Measurements from ENCODE around the gene RAMP3. TPM values are rescaled to one million over a fixed set of nuclear protein-coding genes. Genes with fewer than 3 reads are reported as not detected.

RAMP3 gene
- total and polyA plus RNA-seq, 3 experiments from 2014 or later: not detected

- no peak overlapping the region for H3K4me3 ChIP-seq (ENCODE audit: low read length)
- no peak overlapping the region for H3K4me3 Mint-ChIP-seq
- no peaks in the 10 kb centered on the region for H3K9me3 Mint-ChIP-seq
- H3K4me1 ChIP-seq (ENCODE audit: insufficient read depth, low read length): no peaks in the 10 kb centered on the region
- no peak overlapping the region for H3K27ac ChIP-seq (ENCODE audit: low read depth, low read length)
- no peak for DNase-seq
- peaks cover 5% of the 10 kb centered on the region for H3K27me3 ChIP-seq (ENCODE audit: insufficient read depth, low read length, poor library complexity, severe bottlenecking)
- H3K27ac Mint-ChIP-seq: no peak overlapping the region
- no peaks in the 10 kb centered on the region for H3K9me3 ChIP-seq (ENCODE audit: low read length)
- H3K36me3 ChIP-seq (ENCODE audit: insufficient read depth, low read length): no peaks in the 10 kb centered on the region
- ChIA-PET CTCF (no interaction called here), POLR2A (no interaction called here)
- H3K27me3 Mint-ChIP-seq: peaks cover 3 to 25% of the 10 kb centered on the region in 2 donors
- no peaks in the 10 kb centered on the region for H3K36me3 Mint-ChIP-seq
- no peaks in the 10 kb centered on the region for H3K4me1 Mint-ChIP-seq
These were observed 22.1 kb downstream of the RAMP3 start for GRCh38 chr7:45179666-45180065.

GRCh38 chr7:45180084-45180986 is 22.7 kb downstream of the RAMP3 start:
- no peak overlapping the region for H3K27ac ChIP-seq (ENCODE audit: low read depth, low read length)
- CTCF ChIA-PET: no interaction called here
- Mint-ChIP-seq H3K36me3 (no peaks in the 10 kb centered on the region), H3K4me1 (no peaks in the 10 kb centered on the region), H3K9me3 (no peaks in the 10 kb centered on the region), H3K27me3 (peaks cover 3 to 25% of the 10 kb centered on the region in 2 donors), H3K27ac (no peak overlapping the region), H3K4me3 (no peak overlapping the region)
- H3K36me3 ChIP-seq (ENCODE audit: insufficient read depth, low read length): no peaks in the 10 kb centered on the region
- no peaks in the 10 kb centered on the region for H3K4me1 ChIP-seq (ENCODE audit: insufficient read depth, low read length)
- no peaks in the 10 kb centered on the region for H3K9me3 ChIP-seq (ENCODE audit: low read length)
- H3K4me3 ChIP-seq (ENCODE audit: low read length): no peak overlapping the region
- POLR2A ChIA-PET: no interaction called here
- DNase-seq: no peak
- H3K27me3 ChIP-seq (ENCODE audit: insufficient read depth, low read length, poor library complexity, severe bottlenecking): peaks cover 5% of the 10 kb centered on the region

GRCh38 chr7:45181286-45181960 is 23.8 kb downstream of the RAMP3 start:
- no peaks in the 10 kb centered on the region for H3K36me3 ChIP-seq (ENCODE audit: insufficient read depth, low read length)
- peaks cover 5% of the 10 kb centered on the region for H3K27me3 ChIP-seq (ENCODE audit: insufficient read depth, low read length, poor library complexity, severe bottlenecking)
- CTCF ChIA-PET: no interaction called here
- Mint-ChIP-seq H3K9me3 (no peaks in the 10 kb centered on the region), H3K36me3 (no peaks in the 10 kb centered on the region), H3K27ac (no peak overlapping the region), H3K27me3 (peaks cover 3 to 19% of the 10 kb centered on the region in 2 donors), H3K4me1 (no peaks in the 10 kb centered on the region), H3K4me3 (no peak overlapping the region)
- POLR2A ChIA-PET: no interaction called here
- no peaks in the 10 kb centered on the region for H3K9me3 ChIP-seq (ENCODE audit: low read length)
- no peaks in the 10 kb centered on the region for H3K4me1 ChIP-seq (ENCODE audit: insufficient read depth, low read length)
- no peak overlapping the region for H3K4me3 ChIP-seq (ENCODE audit: low read length)
- DNase-seq: no peak
- no peak overlapping the region for H3K27ac ChIP-seq (ENCODE audit: low read depth, low read length)

GRCh38 chr7:45181991-45182855 is 24.6 kb downstream of the RAMP3 start:
- no peak for DNase-seq
- H3K27ac Mint-ChIP-seq: no peak overlapping the region
- no peaks in the 10 kb centered on the region for H3K4me1 Mint-ChIP-seq
- H3K4me3 Mint-ChIP-seq: no peak overlapping the region
- CTCF ChIA-PET: no interaction called here
- no peaks in the 10 kb centered on the region for H3K9me3 Mint-ChIP-seq
- no peaks in the 10 kb centered on the region for H3K36me3 ChIP-seq (ENCODE audit: insufficient read depth, low read length)
- no peak overlapping the region for H3K27ac ChIP-seq (ENCODE audit: low read depth, low read length)
- no peak overlapping the region for H3K4me3 ChIP-seq (ENCODE audit: low read length)
- POLR2A ChIA-PET: no interaction called here
- no peaks in the 10 kb centered on the region for H3K9me3 ChIP-seq (ENCODE audit: low read length)
- no peaks in the 10 kb centered on the region for H3K36me3 Mint-ChIP-seq
- H3K4me1 ChIP-seq (ENCODE audit: insufficient read depth, low read length): no peaks in the 10 kb centered on the region
- peaks cover 3 to 23% of the 10 kb centered on the region in 2 donors for H3K27me3 Mint-ChIP-seq
- peaks cover 5% of the 10 kb centered on the region for H3K27me3 ChIP-seq (ENCODE audit: insufficient read depth, low read length, poor library complexity, severe bottlenecking)

- Histone ChIP-seq H3K27me3 (ENCODE audit: insufficient read depth, low read length, poor library complexity, severe bottlenecking) (peaks cover 5% of the 10 kb centered on the region), H3K4me1 (ENCODE audit: insufficient read depth, low read length) (no peaks in the 10 kb centered on the region), H3K4me3 (ENCODE audit: low read length) (no peak overlapping the region), H3K36me3 (ENCODE audit: insufficient read depth, low read length) (no peaks in the 10 kb centered on the region), H3K27ac (ENCODE audit: low read depth, low read length) (no peak overlapping the region), H3K9me3 (ENCODE audit: low read length) (no peaks in the 10 kb centered on the region)
- H3K9me3 Mint-ChIP-seq: no peaks in the 10 kb centered on the region
- no peaks in the 10 kb centered on the region for H3K4me1 Mint-ChIP-seq
- H3K27ac Mint-ChIP-seq: no peak overlapping the region
- ChIA-PET POLR2A (no interaction called here), CTCF (no interaction called here)
- no peak overlapping the region for H3K4me3 Mint-ChIP-seq
- H3K27me3 Mint-ChIP-seq: peaks cover 3 to 23% of the 10 kb centered on the region in 2 donors
- no peak for DNase-seq
- no peaks in the 10 kb centered on the region for H3K36me3 Mint-ChIP-seq
These were observed 25.5 kb downstream of the RAMP3 start for GRCh38 chr7:45182856-45183710.

- Mint-ChIP-seq H3K27ac (no peak overlapping the region), H3K27me3 (peaks cover 3 to 22% of the 10 kb centered on the region in 2 donors), H3K4me3 (no peak overlapping the region), H3K9me3 (no peaks in the 10 kb centered on the region), H3K36me3 (no peaks in the 10 kb centered on the region), H3K4me1 (no peaks in the 10 kb centered on the region)
- CTCF ChIA-PET: no interaction called here
- H3K4me1 ChIP-seq (ENCODE audit: insufficient read depth, low read length): no peaks in the 10 kb centered on the region
- POLR2A ChIA-PET: no interaction called here
- DNase-seq: no peak
- H3K4me3 ChIP-seq (ENCODE audit: low read length): no peak overlapping the region
- H3K9me3 ChIP-seq (ENCODE audit: low read length): no peaks in the 10 kb centered on the region
- H3K27ac ChIP-seq (ENCODE audit: low read depth, low read length): no peak overlapping the region
- H3K27me3 ChIP-seq (ENCODE audit: insufficient read depth, low read length, poor library complexity, severe bottlenecking): peaks cover 5% of the 10 kb centered on the region
- no peaks in the 10 kb centered on the region for H3K36me3 ChIP-seq (ENCODE audit: insufficient read depth, low read length)
These were observed 26.2 kb downstream of the RAMP3 start for GRCh38 chr7:45183711-45184210.

GRCh38 chr7:45184326-45185027 is 26.9 kb downstream of the RAMP3 start:
- Mint-ChIP-seq H3K27me3 (peaks cover 3 to 24% of the 10 kb centered on the region in 2 donors), H3K36me3 (no peaks in the 10 kb centered on the region), H3K9me3 (no peaks in the 10 kb centered on the region), H3K27ac (no peak overlapping the region), H3K4me1 (no peaks in the 10 kb centered on the region), H3K4me3 (no peak overlapping the region)
- Histone ChIP-seq H3K9me3 (ENCODE audit: low read length) (no peaks in the 10 kb centered on the region), H3K4me1 (ENCODE audit: insufficient read depth, low read length) (no peaks in the 10 kb centered on the region), H3K36me3 (ENCODE audit: insufficient read depth, low read length) (no peaks in the 10 kb centered on the region), H3K27ac (ENCODE audit: low read depth, low read length) (no peak overlapping the region), H3K27me3 (ENCODE audit: insufficient read depth, low read length, poor library complexity, severe bottlenecking) (peaks cover 5% of the 10 kb centered on the region), H3K4me3 (ENCODE audit: low read length) (no peak overlapping the region)
- CTCF ChIA-PET: no interaction called here
- POLR2A ChIA-PET: no interaction called here
- DNase-seq: no peak
